SK-N-MC (cell line): ENCODE results near the gene ABLIM1.

ENCODE experiments used
- DNase-seq: peaks from one replicate; pipeline ENCODE4 v3.0.0-alpha.2; 2011; ENCODE audit warnings: low read depth, low spot score
- H3K27ac ChIP-seq: fragments of 200-600 bp; sonication (generic); 2 replicates; pipeline ENCODE4 v1.5.1; 2016; ENCODE audit warnings: mixed run types
- H3K36me3 ChIP-seq: fragments of 200-600 bp; sonication (generic); 2 replicates; pipeline ENCODE4 v1.6.1; 2017; ENCODE audit warnings: antibody characterized with exemption, low read length, mixed read lengths; ENCODE audit not compliant: insufficient read depth
- H3K4me3 ChIP-seq: fragments of 200-600 bp; sonication (generic); 2 replicates; pipeline ENCODE4 v1.5.1; 2016
- H3K9ac ChIP-seq: fragments of 200-600 bp; sonication (generic); 2 replicates; pipeline ENCODE4 v1.8.0; 2017; ENCODE audit warnings: mixed run types, mixed read lengths; ENCODE audit not compliant: insufficient read length
- H3K9me3 ChIP-seq: fragments of 200-600 bp; sonication (generic); 2 replicates; pipeline ENCODE4 v1.6.1; 2017; ENCODE audit warnings: low read depth, mild to moderate bottlenecking, antibody characterized with exemption, low read length, moderate library complexity, mixed read lengths
- EZH2 ChIP-seq: fragments of 200-600 bp; sonication (generic); IDR thresholded peaks from one replicate; pipeline ENCODE4 v1.6.1; 2017; ENCODE audit warnings: antibody characterized with exemption
- FOXP2 ChIP-seq: optimal IDR thresholded peaks from 2 replicates; pipeline ENCODE3; 2011; ENCODE audit warnings: mild to moderate bottlenecking, moderate library complexity; ENCODE audit not compliant: insufficient read depth; ENCODE audit errors: extremely low read length, control extremely low read depth
- POLR2AphosphoS5 ChIP-seq: IDR thresholded peaks from 2 replicates; pipeline ENCODE4 v1.6.1; 2012; ENCODE audit warnings: mild to moderate bottlenecking, low read depth, low read length, borderline replicate concordance

The ABLIM1 gene

GRCh38 chr10:114654822-114655575 lies 3.1 kb downstream of the ABLIM1 start:
- Histone ChIP-seq H3K36me3 (no peaks in the 10 kb centered on the region), H3K27ac (no peak overlapping the region), H3K9me3 (no peaks in the 10 kb centered on the region), H3K9ac (no peak overlapping the region), H3K4me3 (no peak overlapping the region)
- DNase-seq = no peak
- TF ChIP-seq FOXP2 (no peak), EZH2 (no peak), POLR2AphosphoS5 (no peak)

- H3K27ac ChIP-seq = no peak overlapping the region
- DNase-seq = no peak
- TF ChIP-seq FOXP2 (no peak), EZH2 (no peak), POLR2AphosphoS5 (no peak)
- no peaks in the 10 kb centered on the region for H3K9me3 ChIP-seq
- no peak overlapping the region for H3K9ac ChIP-seq
- no peaks in the 10 kb centered on the region for H3K36me3 ChIP-seq
- no peak overlapping the region for H3K4me3 ChIP-seq
These were observed 4.1 kb downstream of the ABLIM1 start for GRCh38 chr10:114653926-114654325.

- H3K27ac ChIP-seq = no peak overlapping the region
- no peak overlapping the region for H3K4me3 ChIP-seq
- no peak for DNase-seq
- TF ChIP-seq EZH2 = no peak
- TF ChIP-seq FOXP2 = no peak
- TF ChIP-seq POLR2AphosphoS5 = no peak
- H3K36me3 ChIP-seq = no peaks in the 10 kb centered on the region
- no peaks in the 10 kb centered on the region for H3K9me3 ChIP-seq
- no peak overlapping the region for H3K9ac ChIP-seq
These were observed 5.4 kb downstream of the ABLIM1 start for GRCh38 chr10:114652402-114653368.

- no peaks in the 10 kb centered on the region for H3K36me3 ChIP-seq
- H3K9ac ChIP-seq = no peak overlapping the region
- TF ChIP-seq POLR2AphosphoS5 = no peak
- TF ChIP-seq FOXP2 = no peak
- TF ChIP-seq EZH2 = no peak
- no peak for DNase-seq
- no peak overlapping the region for H3K27ac ChIP-seq
- H3K4me3 ChIP-seq = no peak overlapping the region
- H3K9me3 ChIP-seq = no peaks in the 10 kb centered on the region
These were observed 7.2 kb downstream of the ABLIM1 start for GRCh38 chr10:114650831-114651230.

- no peak overlapping the region for H3K4me3 ChIP-seq
- H3K27ac ChIP-seq = no peak overlapping the region
- H3K9ac ChIP-seq = no peak overlapping the region
- no peaks in the 10 kb centered on the region for H3K36me3 ChIP-seq
- no peaks in the 10 kb centered on the region for H3K9me3 ChIP-seq
- no peak for DNase-seq
- TF ChIP-seq POLR2AphosphoS5 (no peak), EZH2 (no peak), FOXP2 (no peak)
These were observed 7.8 kb downstream of the ABLIM1 start for GRCh38 chr10:114650266-114650665.

GRCh38 chr10:114649217-114649903 lies 8.7 kb downstream of the ABLIM1 start:
- Histone ChIP-seq H3K4me3 (no peak overlapping the region), H3K27ac (no peak overlapping the region), H3K9me3 (no peaks in the 10 kb centered on the region), H3K9ac (no peak overlapping the region), H3K36me3 (no peaks in the 10 kb centered on the region)
- no peak for TF ChIP-seq EZH2
- DNase-seq = no peak

- no peaks in the 10 kb centered on the region for H3K9me3 ChIP-seq
- no peak overlapping the region for H3K9ac ChIP-seq
- no peaks in the 10 kb centered on the region for H3K36me3 ChIP-seq
- TF ChIP-seq EZH2 (no peak), FOXP2 (no peak), POLR2AphosphoS5 (no peak)
- DNase-seq = no peak
- H3K27ac ChIP-seq = no peak overlapping the region
- H3K4me3 ChIP-seq = no peak overlapping the region
These were observed 9.7 kb downstream of the ABLIM1 start for GRCh38 chr10:114648368-114648767.

- Histone ChIP-seq H3K9me3 (no peaks in the 10 kb centered on the region), H3K4me3 (no peak overlapping the region), H3K9ac (no peak overlapping the region), H3K36me3 (no peaks in the 10 kb centered on the region), H3K27ac (no peak overlapping the region)
- TF ChIP-seq FOXP2 (no peak), POLR2AphosphoS5 (no peak), EZH2 (no peak)
- no peak for DNase-seq
These were observed 10.4 kb downstream of the ABLIM1 start for GRCh38 chr10:114647545-114648138.
